ENCODE data around the gene CLSTN2.

Gene CLSTN2

GRCh38 chr3:139944256-139944910 lies 9.4 kb downstream of the CLSTN2 start:
- no peak for DNase-seq (ENCODE audit: low read depth)

GRCh38 chr3:139945386-139945785 lies 10.4 kb downstream of the CLSTN2 start:
- DNase-seq (ENCODE audit: low read depth) = no peak

GRCh38 chr3:139945942-139946341 lies 11.0 kb downstream of the CLSTN2 start:
- no peak for DNase-seq (ENCODE audit: low read depth)

- no peak for DNase-seq (ENCODE audit: low read depth)
Observed at GRCh38 chr3:139948467-139948866, 13.5 kb downstream of the CLSTN2 start.

GRCh38 chr3:139948898-139949297 lies 13.9 kb downstream of the CLSTN2 start:
- DNase-seq (ENCODE audit: low read depth) = no peak

GRCh38 chr3:139953131-139953910 lies 18.3 kb downstream of the CLSTN2 start:
- no peak for DNase-seq (ENCODE audit: low read depth)

GRCh38 chr3:139954146-139954860 lies 19.3 kb downstream of the CLSTN2 start:
- no peak for DNase-seq (ENCODE audit: low read depth)

- DNase-seq (ENCODE audit: low read depth) = no peak
Observed at GRCh38 chr3:139957844-139958243, 22.9 kb downstream of the CLSTN2 start.

- DNase-seq (ENCODE audit: low read depth) = no peak
Observed at GRCh38 chr3:139969386-139969785, 34.4 kb downstream of the CLSTN2 start.

GRCh38 chr3:139970526-139970925 lies 35.5 kb downstream of the CLSTN2 start:
- no peak for DNase-seq (ENCODE audit: low read depth)

GRCh38 chr3:139974809-139975425 lies 39.9 kb downstream of the CLSTN2 start:
- no peak for DNase-seq (ENCODE audit: low read depth)

GRCh38 chr3:139975594-139976365 lies 40.8 kb downstream of the CLSTN2 start:
- DNase-seq (ENCODE audit: low read depth) = no peak

- no peak for DNase-seq (ENCODE audit: low read depth)
Observed at GRCh38 chr3:139978966-139979365, 44.0 kb downstream of the CLSTN2 start.

- no peak for DNase-seq (ENCODE audit: low read depth)
Observed at GRCh38 chr3:139979991-139980390, 45.0 kb downstream of the CLSTN2 start.

GRCh38 chr3:139982404-139982803 lies 47.4 kb downstream of the CLSTN2 start:
- no peak for DNase-seq (ENCODE audit: low read depth)

GRCh38 chr3:139985576-139985975 lies 50.6 kb downstream of the CLSTN2 start:
- no peak for DNase-seq (ENCODE audit: low read depth)

- DNase-seq (ENCODE audit: low read depth) = no peak
Observed at GRCh38 chr3:139987908-139988307, 52.9 kb downstream of the CLSTN2 start.

- DNase-seq (ENCODE audit: low read depth) = no peak
Observed at GRCh38 chr3:139988472-139989156, 53.6 kb downstream of the CLSTN2 start.

- DNase-seq (ENCODE audit: low read depth) = no peak
Observed at GRCh38 chr3:139994891-139995290, 59.9 kb downstream of the CLSTN2 start.

GRCh38 chr3:140004271-140004670 lies 69.3 kb downstream of the CLSTN2 start:
- DNase-seq (ENCODE audit: low read depth) = no peak

- DNase-seq (ENCODE audit: low read depth) = no peak
Observed at GRCh38 chr3:140006331-140006730, 71.3 kb downstream of the CLSTN2 start.

Data from CMK (cell line).